Activated CD4-positive, alpha-beta T cell treated with anti-CD3 and anti-CD28 coated beads, Interleukin-2, Interleukin-4, amounts not matched to agents 100 ng/mL and 50 ng/mL, durations not matched to agents 16 hours and 8 hours (primary cell): ENCODE measurements around the gene SMAD5.

Experiments used
- DNase-seq: peaks from one replicate; pipeline ENCODE4 v3.0.0-alpha.2; 2020; ENCODE audit warnings: low spot score

The SMAD5 gene

GRCh38 chr5:136115183-136115865, 17.3 kb upstream of the SMAD5 start:
- peak; percentile 21 for DNase-seq

GRCh38 chr5:136120529-136120928, 12.1 kb upstream of the SMAD5 start:
- no peak for DNase-seq

GRCh38 chr5:136123236-136123768, 9.3 kb upstream of the SMAD5 start:
- no peak for DNase-seq

GRCh38 chr5:136127560-136127959, 5.1 kb upstream of the SMAD5 start:
- DNase-seq, result no peak

GRCh38 chr5:136128481-136128880, 4.2 kb upstream of the SMAD5 start:
- no peak for DNase-seq

GRCh38 chr5:136129445-136129844, 3.2 kb upstream of the SMAD5 start:
- DNase-seq, result no peak

GRCh38 chr5:136130581-136130980, 2.1 kb upstream of the SMAD5 start:
- no peak for DNase-seq

- no peak for DNase-seq
These were observed 558 bp upstream of the SMAD5 start for GRCh38 chr5:136132087-136132486.

- peak; percentile 22 for DNase-seq
These were observed 727 bp downstream of the SMAD5 start for GRCh38 chr5:136133222-136133921.

GRCh38 chr5:136133922-136134379, 1.3 kb downstream of the SMAD5 start:
- no peak for DNase-seq

GRCh38 chr5:136134653-136135052, 2.0 kb downstream of the SMAD5 start:
- no peak for DNase-seq

- DNase-seq, result no peak
These were observed 2.9 kb downstream of the SMAD5 start for GRCh38 chr5:136135536-136135935.

GRCh38 chr5:136137497-136138220, 5.0 kb downstream of the SMAD5 start:
- DNase-seq, result no peak

GRCh38 chr5:136141561-136141960, 8.9 kb downstream of the SMAD5 start:
- peak; percentile 9 for DNase-seq

GRCh38 chr5:136143312-136143711, 10.7 kb downstream of the SMAD5 start:
- DNase-seq, result no peak

- DNase-seq, result no peak
These were observed 11.1 kb downstream of the SMAD5 start for GRCh38 chr5:136143763-136144162.

- DNase-seq, result no peak
These were observed 12.4 kb downstream of the SMAD5 start for GRCh38 chr5:136145030-136145429.

- no peak for DNase-seq
These were observed 13.6 kb downstream of the SMAD5 start for GRCh38 chr5:136146201-136146600.

- no peak for DNase-seq
These were observed 15.0 kb downstream of the SMAD5 start for GRCh38 chr5:136147632-136148031.

- DNase-seq, result no peak
These were observed 17.2 kb downstream of the SMAD5 start for GRCh38 chr5:136149891-136150290.

GRCh38 chr5:136153581-136154236, 21.1 kb downstream of the SMAD5 start:
- DNase-seq, result no peak

GRCh38 chr5:136155078-136155477, 22.4 kb downstream of the SMAD5 start:
- DNase-seq, result no peak
